Stomach (tissue), 9 donors: ENCODE measurements around the gene SSRP1. TPM values are rescaled to one million over a fixed set of nuclear protein-coding genes. Genes with fewer than 3 reads are reported as not detected.

Source experiments
- DNase-seq, 2 donors: peaks; one replicate each; pipeline versions ENCODE4 v3.0.0 to v3.0.0-alpha.2; 2013 to 2019
- H3K27ac ChIP-seq, 5 donors: fragments of 200-600 bp in 4 of 5; sonication (generic) in 4 of 5; one replicate each; pipeline ENCODE4 v1.5.1; 2013 to 2019; ENCODE audit warnings: mild to moderate bottlenecking in 1 of 5, moderate library complexity in 1 of 5
- H3K27me3 ChIP-seq, 3 donors: fragments of 200-600 bp; sonication (generic); one replicate each; pipeline ENCODE4 v1.5.1; 2017 to 2019; ENCODE audit warnings: mixed run types in 1 of 3
- H3K36me3 ChIP-seq, 4 donors: fragments of 200-600 bp; sonication (generic); 1 replicate in 3 of 4; 2 replicates in 1 of 4; pipeline ENCODE4 v1.5.1; 2016 to 2019
- H3K4me1 ChIP-seq, 4 donors: fragments of 200-600 bp; sonication (generic); one replicate each; pipeline ENCODE4 v1.5.1; 2016 to 2019
- H3K4me3 ChIP-seq, 4 donors: fragments of 200-600 bp; sonication (generic) in 3 of 4; one replicate each; pipeline ENCODE4 v1.5.1; 2016 to 2019; ENCODE audit warnings: mild to moderate bottlenecking in 1 of 4
- H3K9me3 ChIP-seq, 4 donors: fragments of 200-600 bp; sonication (generic); one replicate each; pipeline ENCODE4 v1.5.1; 2016 to 2019
- EP300 ChIP-seq: sonication (generic); formaldehyde crosslinking; IDR thresholded peaks from one replicate; pipeline ENCODE4 v1.6.1; 2017; ENCODE audit warnings: antibody characterized with exemption
- POLR2A ChIP-seq, 4 donors: fragments of 450-650 bp; IDR thresholded peaks; one replicate each; pipeline ENCODE4 v1.6.1; 2016; ENCODE audit warnings: antibody characterized with exemption in 4 of 4, control low read depth in 2 of 4, mild to moderate bottlenecking in 1 of 4, moderate library complexity in 1 of 4
- POLR2AphosphoS5 ChIP-seq, 3 donors: sonication (generic); formaldehyde crosslinking; IDR thresholded peaks; one replicate each; pipeline ENCODE4 v1.6.1; 2016; ENCODE audit warnings: antibody characterized with exemption in 3 of 3
- WGBS, 5 donors: extraction: QIAGEN DNeasy Blood & Tissue Kit in 3 of 5; methylation state at CpG; one replicate each; pipeline versions ENCODE4 v1.1.5 to v1.1.7; 2013 to 2018; 5-methylcytosine and 5-hydroxymethylcytosine counted together
- intact Hi-C: fragments of 100-400 bp; cut with DNase I; formaldehyde crosslinking; loops from one replicate; pipeline ENCODE4 v1.15.1; 2023; ENCODE audit warnings: low total_unique reads
- polyA plus RNA-seq, 3 donors: library from polyadenylated mRNA; stranded (reverse); fragments of 200-250 nt; gene quantifications; one replicate each; pipeline ENCODE4 v1.2.3, GENCODE V29; 2013
- total RNA-seq, 5 donors: library from RNA; depleted of rRNA; stranded (reverse); fragments of >200 nt; gene quantifications; one replicate each; pipeline versions ENCODE4 v1.1.0 to v1.2.3, GENCODE V29; 2014 to 2016
- TF ChIP-seq, protein P1 (sequence below), 7 experiments: fragments of 450-650 bp in 4 of 7; fragments of 200-600 bp in 3 of 7; sonication (generic) in 3 of 7; IDR thresholded peaks; one replicate each; pipeline ENCODE4 v1.5.1; 2016 to 2019; ENCODE audit warnings: antibody characterized with exemption in 7 of 7, control low read depth in 2 of 7, mild to moderate bottlenecking in 1 of 7
- donor health status: healthy with polysubstance abuse.
- donor health status: Bipolar disorder and iron deficiency.
- donor health status: healthy.

SSRP1 gene
- total and polyA plus RNA-seq, 8 donors, result 15.8 to 62.9 (median 47.1) TPM

GRCh38 chr11:57305523-57305922 lies 30.2 kb downstream of the SSRP1 start:
- peaks cover 66 to 76% (median 73%) of the 10 kb centered on the region in 4 donors for H3K4me1 ChIP-seq
- WGBS, 5 donors, result 81 to 89% (median 87%) methylated on average over 8 of the region's 8 CpGs
- TF ChIP-seq, protein P1, sequence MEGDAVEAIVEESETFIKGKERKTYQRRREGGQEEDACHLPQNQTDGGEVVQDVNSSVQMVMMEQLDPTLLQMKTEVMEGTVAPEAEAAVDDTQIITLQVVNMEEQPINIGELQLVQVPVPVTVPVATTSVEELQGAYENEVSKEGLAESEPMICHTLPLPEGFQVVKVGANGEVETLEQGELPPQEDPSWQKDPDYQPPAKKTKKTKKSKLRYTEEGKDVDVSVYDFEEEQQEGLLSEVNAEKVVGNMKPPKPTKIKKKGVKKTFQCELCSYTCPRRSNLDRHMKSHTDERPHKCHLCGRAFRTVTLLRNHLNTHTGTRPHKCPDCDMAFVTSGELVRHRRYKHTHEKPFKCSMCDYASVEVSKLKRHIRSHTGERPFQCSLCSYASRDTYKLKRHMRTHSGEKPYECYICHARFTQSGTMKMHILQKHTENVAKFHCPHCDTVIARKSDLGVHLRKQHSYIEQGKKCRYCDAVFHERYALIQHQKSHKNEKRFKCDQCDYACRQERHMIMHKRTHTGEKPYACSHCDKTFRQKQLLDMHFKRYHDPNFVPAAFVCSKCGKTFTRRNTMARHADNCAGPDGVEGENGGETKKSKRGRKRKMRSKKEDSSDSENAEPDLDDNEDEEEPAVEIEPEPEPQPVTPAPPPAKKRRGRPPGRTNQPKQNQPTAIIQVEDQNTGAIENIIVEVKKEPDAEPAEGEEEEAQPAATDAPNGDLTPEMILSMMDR (IDR thresholded peaks at IDR 0.05), result no peak
- TF ChIP-seq POLR2AphosphoS5 (IDR thresholded peaks at IDR 0.05), result no peak
- TF ChIP-seq POLR2A (IDR thresholded peaks at IDR 0.05), result no peak
- no peak for TF ChIP-seq EP300

DNA sequence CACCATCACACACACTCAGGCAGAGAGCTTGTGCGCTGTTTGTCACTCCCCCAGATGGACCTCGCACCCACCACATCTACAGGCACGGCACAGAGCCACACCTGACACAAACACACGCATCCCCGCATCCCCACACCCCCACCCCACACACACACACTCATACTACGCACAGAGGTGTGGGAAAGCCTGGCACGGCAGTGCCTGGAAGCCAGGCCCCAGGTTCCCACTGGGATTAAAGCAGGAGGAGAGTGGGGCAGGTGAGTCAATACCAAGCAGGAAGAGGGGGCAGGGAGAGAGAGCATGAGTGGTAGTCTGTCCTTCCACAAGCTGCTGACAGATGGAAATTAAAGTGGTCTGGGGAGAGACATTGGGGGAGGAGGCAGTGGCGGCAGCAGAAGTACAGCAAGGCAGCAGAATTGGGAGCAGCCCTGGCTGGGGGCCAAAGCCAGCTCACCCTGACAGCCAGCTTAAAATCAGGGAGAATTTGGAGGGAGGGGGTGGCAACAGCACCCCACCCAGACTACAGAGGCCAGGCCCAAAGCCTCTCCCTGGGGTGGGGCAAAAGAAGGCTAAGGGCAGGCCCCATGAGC lies 31.6 kb downstream of the SSRP1 start:
- peaks cover 0 to 12% (median 12%) of the 10 kb centered on the region in 4 donors for H3K9me3 ChIP-seq
- DNase-seq, result peak in 1 of 2 donors; percentile 79
- 48 to 71% (median 64%) methylated on average over 8 of the region's 8 CpGs for WGBS, 5 donors
- H3K27ac ChIP-seq, result peak overlapping the region; percentile 58 to 94 (median 66)
- H3K27me3 ChIP-seq, result no peaks in the 10 kb centered on the region
- peaks cover 53 to 66% (median 59%) of the 10 kb centered on the region in 4 donors for H3K36me3 ChIP-seq
- intact Hi-C loops, result no loop called here
- no peak overlapping the region for H3K4me3 ChIP-seq
- peaks cover 51 to 61% (median 58%) of the 10 kb centered on the region in 4 donors for H3K4me1 ChIP-seq
- TF ChIP-seq EP300 (no peak), POLR2AphosphoS5 (IDR thresholded peaks at IDR 0.05) (no peak), POLR2A (IDR thresholded peaks at IDR 0.05) (no peak)
- TF ChIP-seq, protein P1 (IDR thresholded peaks at IDR 0.05), result no peak

More at GRCh38 chr11:57305523-57305922, 30.2 kb downstream of the SSRP1 start:
- no peak for DNase-seq
- Histone ChIP-seq H3K4me3 (no peak overlapping the region), H3K27me3 (no peaks in the 10 kb centered on the region), H3K36me3 (peaks cover 52 to 65% (median 57%) of the 10 kb centered on the region in 4 donors), H3K27ac (peak overlapping the region in 4 of 5 donors; percentile 65 to 94 (median 70)), H3K9me3 (no peaks in the 10 kb centered on the region)
- intact Hi-C loops, result no loop called here

DNA sequence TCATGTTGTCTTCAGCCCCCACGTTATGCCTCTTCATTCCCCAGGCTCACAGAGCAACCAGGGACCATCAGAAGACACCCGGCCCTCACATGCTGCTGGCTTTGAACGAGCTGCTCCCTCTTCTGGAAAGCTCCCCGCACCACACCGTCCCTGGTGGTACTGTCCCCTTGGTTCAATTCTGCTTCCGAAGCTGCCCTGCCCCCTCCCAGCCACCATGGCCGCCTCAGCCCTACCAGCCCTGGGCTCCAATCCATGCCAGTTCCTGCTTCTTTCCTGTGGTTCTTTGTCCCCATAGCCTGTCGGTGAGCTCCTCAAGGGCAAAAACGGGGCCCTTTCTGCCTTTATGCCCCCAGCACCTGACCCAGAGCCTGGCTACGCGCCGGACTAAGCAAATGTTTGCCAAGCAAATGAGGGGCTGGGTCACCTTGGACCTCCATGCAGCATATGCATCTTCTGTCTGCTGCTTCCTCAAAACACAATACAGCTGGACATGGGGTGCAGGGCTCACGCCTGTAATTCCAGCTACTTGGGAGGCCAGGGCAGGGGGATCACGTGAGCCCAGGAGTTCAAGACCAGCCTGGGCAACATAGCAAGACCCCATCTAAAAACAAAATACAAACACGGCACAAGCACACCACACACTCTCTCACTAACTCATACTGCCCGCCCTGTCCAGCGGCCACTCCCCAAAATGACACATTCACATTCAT lies 32.3 kb downstream of the SSRP1 start:
- 62 to 80% (median 68%) methylated on average over 17 of the region's 17 CpGs for WGBS, 5 donors
- H3K9me3 ChIP-seq, result peaks cover 0 to 18% (median 15%) of the 10 kb centered on the region in 4 donors
- H3K27ac ChIP-seq, result peak overlapping the region; percentile 58 to 94 (median 66)
- H3K27me3 ChIP-seq, result no peaks in the 10 kb centered on the region
- no peak overlapping the region for H3K4me3 ChIP-seq
- H3K36me3 ChIP-seq, result peaks cover 53 to 66% (median 59%) of the 10 kb centered on the region in 4 donors
- peaks cover 45 to 55% (median 52%) of the 10 kb centered on the region in 4 donors for H3K4me1 ChIP-seq
- DNase-seq, result peak; percentile 62 to 68
- no peak for TF ChIP-seq POLR2A (IDR thresholded peaks at IDR 0.05)
- TF ChIP-seq POLR2AphosphoS5 (IDR thresholded peaks at IDR 0.05), result no peak
- TF ChIP-seq, protein P1 (IDR thresholded peaks at IDR 0.05), result no peak
- TF ChIP-seq EP300, result no peak
- intact Hi-C loops, result no loop called here

DNA sequence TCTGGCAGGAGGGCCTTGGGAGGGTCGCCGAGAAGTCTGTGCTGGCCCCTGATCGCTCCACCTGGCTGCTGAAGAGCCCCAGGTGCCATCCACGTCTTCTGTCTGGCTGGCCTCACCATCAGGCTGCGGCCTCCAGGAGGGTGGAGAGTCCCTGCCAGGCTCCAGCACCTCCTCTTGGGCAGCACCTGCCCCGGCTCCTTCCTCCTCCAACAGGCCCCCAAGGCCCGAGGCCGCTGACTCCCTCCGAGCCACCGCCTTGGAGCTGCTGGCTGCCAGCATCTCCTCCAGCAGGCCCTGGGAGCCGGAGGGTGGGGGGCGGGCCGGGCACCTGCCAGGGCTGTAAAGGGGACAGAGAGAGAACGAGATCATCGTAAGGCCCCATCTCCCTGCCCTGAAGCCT lies 33.2 kb downstream of the SSRP1 start:
- peaks cover 0 to 18% (median 15%) of the 10 kb centered on the region in 4 donors for H3K9me3 ChIP-seq
- H3K27me3 ChIP-seq, result no peaks in the 10 kb centered on the region
- peaks cover 50 to 66% (median 62%) of the 10 kb centered on the region in 4 donors for H3K36me3 ChIP-seq
- no peak for TF ChIP-seq POLR2AphosphoS5 (IDR thresholded peaks at IDR 0.05)
- TF ChIP-seq, protein P1 (IDR thresholded peaks at IDR 0.05), result no peak
- peak overlapping the region; percentile 39 to 74 (median 65) for H3K27ac ChIP-seq
- no peak overlapping the region for H3K4me3 ChIP-seq
- intact Hi-C loops, result no loop called here
- peaks cover 35 to 45% (median 42%) of the 10 kb centered on the region in 4 donors for H3K4me1 ChIP-seq
- WGBS, 5 donors, result 88 to 98% (median 95%) methylated on average over 12 to 15 of the region's 15 CpGs
- DNase-seq, result no peak
